ENCODE results near the gene IQCE.
"Not testable (repeated sequence)": the region's sequence is repeated elsewhere in the genome, so short reads cannot be mapped to it uniquely, and the experiment has no call there.

Gene IQCE

GRCh38 chr7:2603044-2603965 is 44.5 kb downstream of the IQCE start:
- no peak for DNase-seq (ENCODE audit: low read depth)

- DNase-seq (ENCODE audit: low read depth): no peak
Measured at GRCh38 chr7:2604608-2605174, 45.9 kb downstream of the IQCE start.

GRCh38 chr7:2605608-2606538 is 47.1 kb downstream of the IQCE start:
- no peak for DNase-seq (ENCODE audit: low read depth)

GRCh38 chr7:2606539-2606936 is 47.8 kb downstream of the IQCE start:
- DNase-seq (ENCODE audit: low read depth): no peak

- DNase-seq (ENCODE audit: low read depth): no peak
Measured at GRCh38 chr7:2607122-2607922, 48.5 kb downstream of the IQCE start.

- no peak for DNase-seq (ENCODE audit: low read depth)
Measured at GRCh38 chr7:2607923-2608904, 49.4 kb downstream of the IQCE start.

GRCh38 chr7:2608921-2609411 is 50.2 kb downstream of the IQCE start:
- DNase-seq (ENCODE audit: low read depth): no peak

- not testable (repeated sequence) for DNase-seq (ENCODE audit: low read depth)
Measured at GRCh38 chr7:2609646-2610045, 50.9 kb downstream of the IQCE start.

GRCh38 chr7:2610466-2610865 is 51.7 kb downstream of the IQCE start:
- no peak for DNase-seq (ENCODE audit: low read depth)

- no peak for DNase-seq (ENCODE audit: low read depth)
Measured at GRCh38 chr7:2610898-2611297, 52.1 kb downstream of the IQCE start.

- DNase-seq (ENCODE audit: low read depth): no peak
Measured at GRCh38 chr7:2611401-2611800, 52.6 kb downstream of the IQCE start.

GRCh38 chr7:2611922-2612321 is 53.1 kb downstream of the IQCE start:
- no peak for DNase-seq (ENCODE audit: low read depth)

- DNase-seq (ENCODE audit: low read depth): no peak
Measured at GRCh38 chr7:2612445-2613097, 53.8 kb downstream of the IQCE start.

- no peak for DNase-seq (ENCODE audit: low read depth)
Measured at GRCh38 chr7:2613098-2613930, 54.5 kb downstream of the IQCE start.

GRCh38 chr7:2613931-2614600 is 55.3 kb downstream of the IQCE start:
- DNase-seq (ENCODE audit: low read depth): no peak

- no peak for DNase-seq (ENCODE audit: low read depth)
Measured at GRCh38 chr7:2614631-2615330, 56.0 kb downstream of the IQCE start.
